CD4-positive, alpha-beta T cell (primary cell): Measurements from ENCODE around the gene HES5. TPM values are rescaled to one million over a fixed set of nuclear protein-coding genes. Genes with fewer than 3 reads are reported as not detected.

Experiments
- ATAC-seq: fragments of 200-7000 bp; cut with Tn5 transposase; one replicate; pipeline ENCODE4 v1.10.0; 2022; ENCODE audit warnings: mild to moderate bottlenecking; ENCODE audit not compliant: poor library complexity
- CTCF ChIA-PET: fragments of 350-600 bp; sonication (Branson Sonifier 250); formaldehyde crosslinking; loops from one replicate; lab custom pipeline; 2021; ENCODE audit warnings: antibody characterized with exemption, inconsistent platforms; lab: Charles Lee
- POLR2A ChIA-PET: fragments of 350-600 bp; sonication (Branson Sonifier 250); formaldehyde crosslinking; loops from one replicate; lab custom pipeline; 2021; ENCODE audit warnings: antibody characterized with exemption, inconsistent platforms; lab: Charles Lee
- DNase-seq, 14 experiments: peaks; one replicate each; pipeline ENCODE4 v3.0.0-alpha.2; 2013 to 2020; ENCODE audit warnings: mixed read lengths in 2 of 14
- H3K27ac ChIP-seq, 2 donors: one replicate each; pipeline versions ENCODE4 v1.5.1 to v1.7.0; 2013; ENCODE audit warnings: low read length in 2 of 2, low read depth in 1 of 2, mild to moderate bottlenecking in 1 of 2
- H3K27me3 ChIP-seq, 2 experiments: 1 replicate in 1 of 2; 2 replicates in 1 of 2; pipeline versions ENCODE4 v1.6.1 to v1.7.0; 2013; ENCODE audit warnings: low read length in 2 of 2, control low read depth in 1 of 2, mild to moderate bottlenecking in 1 of 2, moderate library complexity in 1 of 2; ENCODE audit not compliant: insufficient read depth in 2 of 2, control insufficient read depth in 1 of 2
- H3K36me3 ChIP-seq: one replicate; pipeline ENCODE4 v1.6.1; 2013; ENCODE audit warnings: low read length, control low read depth; ENCODE audit not compliant: insufficient read depth
- H3K4me1 ChIP-seq: one replicate; pipeline ENCODE4 v1.6.1; 2013; ENCODE audit warnings: low read length, control low read depth; ENCODE audit not compliant: insufficient read depth
- H3K4me3 ChIP-seq: one replicate; pipeline ENCODE4 v1.5.1; 2013; ENCODE audit warnings: mild to moderate bottlenecking, low read length, moderate library complexity
- H3K9me3 ChIP-seq, 2 experiments: 1 replicate in 1 of 2; 2 replicates in 1 of 2; pipeline versions ENCODE4 v1.6.1 to v1.7.0; 2013; ENCODE audit warnings: low read length in 2 of 2, mild to moderate bottlenecking in 2 of 2, control low read depth in 1 of 2, moderate library complexity in 1 of 2; ENCODE audit not compliant: control insufficient read depth in 1 of 2, insufficient read depth in 1 of 2
- H3K27ac Mint-ChIP-seq: one replicate; pipeline ENCODE4 v1.8.0; 2020; ENCODE audit warnings: mixed read lengths
- H3K27me3 Mint-ChIP-seq: one replicate; pipeline ENCODE4 v1.8.0; 2021; ENCODE audit warnings: mixed read lengths
- H3K36me3 Mint-ChIP-seq: one replicate; pipeline ENCODE4 v1.8.0; 2021; ENCODE audit warnings: low read depth, mixed read lengths
- H3K4me1 Mint-ChIP-seq: one replicate; pipeline ENCODE4 v1.8.0; 2021; ENCODE audit warnings: low read depth, mixed read lengths
- H3K4me3 Mint-ChIP-seq: one replicate; pipeline ENCODE4 v1.8.0; 2020; ENCODE audit warnings: mild to moderate bottlenecking, mixed read lengths
- H3K9me3 Mint-ChIP-seq: one replicate; pipeline ENCODE4 v1.8.0; 2020; ENCODE audit warnings: mixed read lengths
- intact Hi-C, 2 experiments: fragments of 100-400 bp; cut with DNase I in 1 of 2; cut with micrococcal nuclease in 1 of 2; formaldehyde crosslinking; loops; one replicate each; pipeline versions ENCODE4 v1.15.1 to v1.9.0; 2023 to 2025; cut with DNase I, micrococcal nuclease
- total RNA-seq, 174 experiments: library from RNA in 2 of 174; stranded (reverse) in 2 of 174; gene quantifications; one replicate each; pipeline ENCODE4 v1.2.3 and lab custom pipeline; 2021 to 2026
- TF ChIP-seq, protein P1 (sequence below): fragments of 200-600 bp; IDR thresholded peaks from one replicate; pipeline ENCODE4 v1.8.0; 2022; ENCODE audit warnings: antibody characterized with exemption, mild to moderate bottlenecking

Gene HES5
- total RNA-seq, 2 experiments from 2014 or later, result not detected

GRCh38 chr1:2483026-2483425, 47.0 kb downstream of the HES5 start:
- H3K4me3 ChIP-seq, result no peak overlapping the region
- Mint-ChIP-seq H3K36me3 (peaks cover 14% of the 10 kb centered on the region), H3K9me3 (no peaks in the 10 kb centered on the region), H3K4me1 (no peaks in the 10 kb centered on the region), H3K27me3 (no peaks in the 10 kb centered on the region), H3K27ac (no peak overlapping the region), H3K4me3 (no peak overlapping the region)
- H3K27ac ChIP-seq, result no peak overlapping the region
- H3K27me3 ChIP-seq, result no peaks in the 10 kb centered on the region
- peaks cover 8% of the 10 kb centered on the region for H3K36me3 ChIP-seq
- H3K9me3 ChIP-seq, result peaks cover 2 to 18% of the 10 kb centered on the region in 2 experiments
- intact Hi-C loops, result no loop called here
- TF ChIP-seq, protein P1, sequence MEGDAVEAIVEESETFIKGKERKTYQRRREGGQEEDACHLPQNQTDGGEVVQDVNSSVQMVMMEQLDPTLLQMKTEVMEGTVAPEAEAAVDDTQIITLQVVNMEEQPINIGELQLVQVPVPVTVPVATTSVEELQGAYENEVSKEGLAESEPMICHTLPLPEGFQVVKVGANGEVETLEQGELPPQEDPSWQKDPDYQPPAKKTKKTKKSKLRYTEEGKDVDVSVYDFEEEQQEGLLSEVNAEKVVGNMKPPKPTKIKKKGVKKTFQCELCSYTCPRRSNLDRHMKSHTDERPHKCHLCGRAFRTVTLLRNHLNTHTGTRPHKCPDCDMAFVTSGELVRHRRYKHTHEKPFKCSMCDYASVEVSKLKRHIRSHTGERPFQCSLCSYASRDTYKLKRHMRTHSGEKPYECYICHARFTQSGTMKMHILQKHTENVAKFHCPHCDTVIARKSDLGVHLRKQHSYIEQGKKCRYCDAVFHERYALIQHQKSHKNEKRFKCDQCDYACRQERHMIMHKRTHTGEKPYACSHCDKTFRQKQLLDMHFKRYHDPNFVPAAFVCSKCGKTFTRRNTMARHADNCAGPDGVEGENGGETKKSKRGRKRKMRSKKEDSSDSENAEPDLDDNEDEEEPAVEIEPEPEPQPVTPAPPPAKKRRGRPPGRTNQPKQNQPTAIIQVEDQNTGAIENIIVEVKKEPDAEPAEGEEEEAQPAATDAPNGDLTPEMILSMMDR, result no peak
- no peak for ATAC-seq
- no peaks in the 10 kb centered on the region for H3K4me1 ChIP-seq
- POLR2A ChIA-PET, result no interaction called here
- CTCF ChIA-PET, result no interaction called here
- DNase-seq, result no peak

DNA sequence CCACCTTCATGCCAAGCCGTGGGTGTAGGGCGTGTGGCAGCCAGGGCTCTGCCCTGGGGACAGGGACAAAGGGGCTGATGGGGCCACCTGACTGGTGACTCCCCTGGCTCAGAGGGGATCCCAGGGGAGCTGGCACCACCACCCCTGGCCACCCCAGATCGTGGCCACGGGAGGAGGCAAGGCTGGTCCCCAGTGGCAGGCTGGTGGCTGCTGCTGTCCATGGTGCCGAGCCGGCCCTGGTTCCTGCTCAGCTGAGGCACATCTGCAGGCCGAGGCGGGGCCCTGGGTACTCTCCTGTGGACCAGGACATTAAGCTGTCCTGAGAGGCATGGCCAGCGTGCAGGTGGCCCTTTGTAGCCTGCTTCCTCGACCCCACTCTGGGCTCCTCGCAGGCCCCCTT, 47.5 kb downstream of the HES5 start:
- Histone ChIP-seq H3K9me3 (peaks cover 0 to 13% of the 10 kb centered on the region in 2 experiments), H3K4me3 (no peak overlapping the region), H3K36me3 (peaks cover 8% of the 10 kb centered on the region), H3K4me1 (no peaks in the 10 kb centered on the region), H3K27ac (no peak overlapping the region), H3K27me3 (no peaks in the 10 kb centered on the region)
- intact Hi-C loops, result no loop called here
- Mint-ChIP-seq H3K9me3 (no peaks in the 10 kb centered on the region), H3K4me3 (no peak overlapping the region), H3K27ac (no peak overlapping the region), H3K36me3 (peaks cover 9% of the 10 kb centered on the region), H3K27me3 (no peaks in the 10 kb centered on the region), H3K4me1 (no peaks in the 10 kb centered on the region)
- TF ChIP-seq, protein P1, result no peak
- ATAC-seq (no peak), DNase-seq (no peak)
- ChIA-PET POLR2A (no interaction called here), CTCF (no interaction called here)

DNA sequence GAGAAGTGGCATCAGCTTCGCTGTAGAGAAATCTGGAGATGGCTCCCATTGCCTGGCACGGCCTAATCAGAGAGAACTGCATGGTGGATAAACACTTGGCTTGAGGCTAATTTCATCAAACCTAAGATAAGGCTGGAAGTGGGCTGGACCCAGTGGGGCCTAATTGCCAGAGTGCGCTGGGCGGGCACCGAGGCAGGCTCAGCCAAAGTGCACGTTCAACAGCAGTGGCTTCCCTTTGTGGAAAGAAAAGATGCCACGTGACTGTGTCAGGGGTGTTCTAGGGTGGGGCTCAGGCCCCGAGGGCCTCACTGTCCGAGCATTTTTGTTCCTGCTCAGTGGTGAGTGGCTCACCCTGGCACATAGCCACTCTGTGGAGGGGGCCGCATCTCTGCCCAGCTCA, 48.2 kb downstream of the HES5 start:
- Mint-ChIP-seq H3K9me3 (no peaks in the 10 kb centered on the region), H3K36me3 (peaks cover 2% of the 10 kb centered on the region), H3K4me3 (no peak overlapping the region), H3K27me3 (no peaks in the 10 kb centered on the region), H3K27ac (no peak overlapping the region), H3K4me1 (no peaks in the 10 kb centered on the region)
- ChIA-PET CTCF (no interaction called here), POLR2A (no interaction called here)
- DNase-seq (no peak), ATAC-seq (no peak)
- TF ChIP-seq, protein P1, result no peak
- Histone ChIP-seq H3K4me1 (no peaks in the 10 kb centered on the region), H3K4me3 (no peak overlapping the region), H3K36me3 (peaks cover 1% of the 10 kb centered on the region), H3K9me3 (peaks cover 0 to 6% of the 10 kb centered on the region in 2 experiments), H3K27ac (no peak overlapping the region), H3K27me3 (no peaks in the 10 kb centered on the region)
- intact Hi-C loops, result no loop called here
